HCT116 (cell line): ENCODE results near the gene ZMYND10. TPM values are rescaled to one million over a fixed set of nuclear protein-coding genes. Genes with fewer than 3 reads are reported as not detected.
A peak's percentile ranks its signal among the peaks of the same experiment; 100 is the strongest.

Experiments
- ATAC-seq: fragments of 200-7000 bp; cut with Tn5 transposase; 2 replicates; pipeline ENCODE4 v1.9.1; 2020; ENCODE audit warnings: mild to moderate bottlenecking, moderate library complexity
- BruUV-seq: library from RNA; stranded (reverse); fragments of 400-500 nt; replicated peaks from 2 replicates; lab custom pipeline; 2021; lab: Mats Ljungman, UMichigan
- CTCF ChIA-PET: fragments of 300-600 bp; sonication (Branson Sonifier 250); formaldehyde crosslinking; loops from one replicate; lab custom pipeline; 2021; ENCODE audit warnings: antibody characterized with exemption; lab: Charles Lee
- POLR2A ChIA-PET: fragments of 300-600, 350-600 bp; sonication (Branson Sonifier 250); formaldehyde crosslinking; loops from one replicate; lab custom pipeline; 2021; ENCODE audit warnings: antibody characterized with exemption; lab: Charles Lee
- RAD21 ChIA-PET, 2 experiments: fragments of 300-600 bp; sonication (Branson Sonifier 250); formaldehyde crosslinking; loops; one replicate each; lab custom pipeline; 2023; ENCODE audit warnings: low total read pairs in 2 of 2; ENCODE audit not compliant: uncharacterized antibody in 2 of 2, unreplicated experiment in 2 of 2, low non-redundant PET in 1 of 2; lab: Charles Lee
- DNase-seq: peaks from one replicate; pipeline ENCODE4 v3.0.0-alpha.2; 2010; ENCODE audit warnings: low read depth, low spot score
- H2AFZ ChIP-seq: fragments of 200-600 bp; shearing (Covaris generic), sonication (generic); 2 replicates; pipeline ENCODE4 v1.6.1; 2017; ENCODE audit warnings: low read depth, mixed run types, mixed read lengths, antibody characterized with exemption, low read length; ENCODE audit not compliant: poor library complexity, severe bottlenecking
- H3K27ac ChIP-seq: 2 replicates; pipeline ENCODE4 v1.5.1; 2012; ENCODE audit warnings: low read depth, low read length
- H3K27me3 ChIP-seq: fragments of 200-600 bp; sonication (generic); 2 replicates; pipeline ENCODE4 v1.6.1; 2016; ENCODE audit warnings: mixed run types, low read length, mixed read lengths; ENCODE audit not compliant: insufficient read depth
- H3K36me3 ChIP-seq, 2 experiments: fragments of 200-500 bp in 1 of 2; fragments of 200-600 bp in 1 of 2; sonication (Bioruptor generic) in 1 of 2; sonication (generic) in 1 of 2; 2 replicates each; pipeline versions ENCODE4 v1.5.1 to v1.6.1; 2014 to 2016; ENCODE audit warnings: low read length in 2 of 2, inconsistent platforms in 1 of 2, mixed read lengths in 1 of 2, mixed run types in 1 of 2; ENCODE audit not compliant: insufficient read depth in 2 of 2, control insufficient read depth in 1 of 2
- H3K4me1 ChIP-seq, 2 experiments: fragments of 200-600 bp in 1 of 2; sonication (generic) in 1 of 2; 2 replicates each; pipeline versions ENCODE4 v1.5.1 to v1.6.1; 2012 to 2017; ENCODE audit warnings: low read length in 2 of 2, inconsistent platforms in 1 of 2, mild to moderate bottlenecking in 1 of 2, mixed read lengths in 1 of 2, mixed run types in 1 of 2, moderate library complexity in 1 of 2; ENCODE audit not compliant: insufficient read depth in 2 of 2, control insufficient read depth in 1 of 2
- H3K4me2 ChIP-seq: fragments of 200-600 bp; sonication (generic); 2 replicates; pipeline ENCODE4 v1.6.1; 2017; ENCODE audit warnings: mixed run types, low read length, mixed read lengths
- H3K4me3 ChIP-seq, 2 experiments: fragments of 200-600 bp in 1 of 2; sonication (generic) in 1 of 2; replicated peaks in 1 of 2; 2 replicates each; pipeline ENCODE4 v1.5.1; 2011 to 2016; ENCODE audit warnings: low read length in 2 of 2, control low read depth in 1 of 2, low read depth in 1 of 2, mild to moderate bottlenecking in 1 of 2, mixed read lengths in 1 of 2, mixed run types in 1 of 2
- H3K79me2 ChIP-seq: fragments of 200-600 bp; sonication (generic); 2 replicates; pipeline ENCODE4 v1.6.1; 2017; ENCODE audit warnings: mild to moderate bottlenecking, mixed run types, low read length, moderate library complexity, mixed read lengths; ENCODE audit not compliant: insufficient read depth
- H3K9ac ChIP-seq: fragments of 200-600 bp; sonication (generic); 2 replicates; pipeline ENCODE4 v1.6.1; 2016; ENCODE audit warnings: low read length, mixed read lengths
- H3K9me2 ChIP-seq: fragments of 200-600 bp; sonication (generic), shearing (Covaris generic); 2 replicates; pipeline ENCODE4 v1.6.1; 2017; ENCODE audit warnings: mixed run types, mild to moderate bottlenecking, moderate library complexity; ENCODE audit not compliant: insufficient read depth
- H3K9me3 ChIP-seq, 2 experiments: fragments of 200-500 bp in 1 of 2; fragments of 200-600 bp in 1 of 2; sonication (Bioruptor generic) in 1 of 2; sonication (generic) in 1 of 2; 2 replicates each; pipeline ENCODE4 v1.6.1; 2014 to 2017; ENCODE audit warnings: low read length in 2 of 2, mixed read lengths in 2 of 2, inconsistent platforms in 1 of 2, low read depth in 1 of 2, mild to moderate bottlenecking in 1 of 2, mixed run types in 1 of 2, moderate library complexity in 1 of 2; ENCODE audit not compliant: control insufficient read depth in 1 of 2, insufficient read depth in 1 of 2
- H4K20me1 ChIP-seq: fragments of 200-600 bp; sonication (generic), shearing (Covaris generic); 2 replicates; pipeline ENCODE4 v1.6.1; 2017; ENCODE audit warnings: mixed run types, mild to moderate bottlenecking, moderate library complexity; ENCODE audit not compliant: insufficient read depth
- CTCF ChIP-seq, 3 experiments: fragments of 200-600 bp in 1 of 3; sonication (generic) in 1 of 3; IDR thresholded peaks in 2 of 3; conservative IDR thresholded peaks in 1 of 3; 2 replicates each; pipeline ENCODE4 v1.5.1; 2012 to 2017; ENCODE audit warnings: low read depth in 2 of 3, low read length in 2 of 3, antibody characterized with exemption in 1 of 3, borderline replicate concordance in 1 of 3, control low read depth in 1 of 3, mild to moderate bottlenecking in 1 of 3, mixed read lengths in 1 of 3, mixed run types in 1 of 3, moderate library complexity in 1 of 3; ENCODE audit not compliant: insufficient read depth in 1 of 3
- EZH2 ChIP-seq: fragments of 200-600 bp; sonication (generic); IDR thresholded peaks from 2 replicates; pipeline ENCODE4 v1.6.1; 2017; ENCODE audit warnings: antibody characterized with exemption, mixed run types
- TCF7L2 ChIP-seq: IDR thresholded peaks from 2 replicates; pipeline ENCODE4 v1.7.0; 2011; ENCODE audit warnings: borderline replicate concordance, inconsistent platforms; ENCODE audit not compliant: insufficient read depth, insufficient read length; ENCODE audit errors: extremely low read depth
- intact Hi-C: fragments of 100-400 bp; cut with micrococcal nuclease; formaldehyde crosslinking; loops from 2 replicates; pipeline ENCODE4 v1.10.0; 2022
- total RNA-seq: library from RNA; stranded (reverse); gene quantifications from one replicate; pipeline ENCODE4 v1.2.1, GENCODE V29; 2021; ENCODE audit not compliant: unreplicated experiment

ZMYND10 gene
- total RNA-seq, 1 experiment from 2014 or later, result 3.3 TPM

GRCh38 chr3:50319894-50320625 lies 25.5 kb downstream of the ZMYND10 start:
- CTCF ChIA-PET, result no interaction called here
- Histone ChIP-seq H3K27me3 (no peaks in the 10 kb centered on the region), H3K9me3 (no peaks in the 10 kb centered on the region), H3K4me2 (peak overlapping the region; percentile 92), H3K9me2 (no peaks in the 10 kb centered on the region), H3K4me3 (peak overlapping the region; percentile 64 to 92), H3K36me3 (peaks cover 4 to 19% of the 10 kb centered on the region in 2 experiments; a peak in 1 of 4 replicates), H2AFZ (no peak overlapping the region), H4K20me1 (no peaks in the 10 kb centered on the region), H3K27ac (peak overlapping the region; percentile 93), H3K4me1 (peaks cover 64 to 90% of the 10 kb centered on the region in 2 experiments), H3K79me2 (peaks cover 46% of the 10 kb centered on the region), H3K9ac (peak overlapping the region; percentile 88)
- ATAC-seq (no peak), DNase-seq (no peak)
- POLR2A ChIA-PET, result interaction anchor here (1.9 kb wide), 1 partner anchor 28 kb away, joined by 4 read pairs; the partner anchor contains the start of gene IFRD2
- peak; percentile 17 for TF ChIP-seq TCF7L2
- TF ChIP-seq EZH2, result no peak
- peak in 2 of 3 experiments; percentile 21 to 41; a peak in 3 of 6 replicates for TF ChIP-seq CTCF (IDR thresholded peaks at IDR 0.05 in 2 of 3, conservative IDR thresholded peaks at IDR 0.05 in 1 of 3; ENCODE audit: borderline replicate concordance in 1 of 3, insufficient read depth in 1 of 3, low read depth in 2 of 3, low read length in 2 of 3)
- RAD21 ChIA-PET, result interaction anchor here in 1 of 2 experiments (1.7 kb wide), 1 partner anchor 21 kb away, joined by 5 read pairs; the partner anchor contains the start of genes HYAL3 and NAA80
- no TSS peak for BruUV-seq
- intact Hi-C loops, result no loop called here
